ENCODE data around the gene ZNF728.
"Not testable (repeated sequence)": the region's sequence is repeated elsewhere in the genome, so short reads cannot be mapped to it uniquely, and the experiment has no call there.

ZNF728 gene

DNA sequence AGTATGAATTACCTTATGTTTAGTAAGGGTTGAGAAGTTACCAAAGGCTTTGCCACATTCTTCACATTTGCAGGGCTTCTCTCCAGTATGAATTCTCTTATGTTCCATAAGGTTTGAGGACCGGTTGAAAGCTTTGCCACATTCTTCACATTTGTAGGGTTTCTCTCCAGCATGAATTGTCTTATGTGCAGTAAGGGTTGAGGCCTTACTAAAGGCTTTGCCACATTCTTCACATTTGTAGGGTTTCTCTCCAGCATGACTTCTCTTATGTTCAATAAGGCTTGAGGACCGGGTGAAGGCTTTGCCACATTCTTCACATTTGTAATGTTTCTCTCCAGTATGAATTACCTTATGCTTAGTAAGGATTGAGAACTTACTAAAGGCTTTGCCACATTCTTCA lies 26.7 kb downstream of the ZNF728 start:
- FAIRE-seq (no peak), DNase-seq (ENCODE audit: insufficient read length, low spot score) (no peak)
- TF ChIP-seq, protein P1, sequence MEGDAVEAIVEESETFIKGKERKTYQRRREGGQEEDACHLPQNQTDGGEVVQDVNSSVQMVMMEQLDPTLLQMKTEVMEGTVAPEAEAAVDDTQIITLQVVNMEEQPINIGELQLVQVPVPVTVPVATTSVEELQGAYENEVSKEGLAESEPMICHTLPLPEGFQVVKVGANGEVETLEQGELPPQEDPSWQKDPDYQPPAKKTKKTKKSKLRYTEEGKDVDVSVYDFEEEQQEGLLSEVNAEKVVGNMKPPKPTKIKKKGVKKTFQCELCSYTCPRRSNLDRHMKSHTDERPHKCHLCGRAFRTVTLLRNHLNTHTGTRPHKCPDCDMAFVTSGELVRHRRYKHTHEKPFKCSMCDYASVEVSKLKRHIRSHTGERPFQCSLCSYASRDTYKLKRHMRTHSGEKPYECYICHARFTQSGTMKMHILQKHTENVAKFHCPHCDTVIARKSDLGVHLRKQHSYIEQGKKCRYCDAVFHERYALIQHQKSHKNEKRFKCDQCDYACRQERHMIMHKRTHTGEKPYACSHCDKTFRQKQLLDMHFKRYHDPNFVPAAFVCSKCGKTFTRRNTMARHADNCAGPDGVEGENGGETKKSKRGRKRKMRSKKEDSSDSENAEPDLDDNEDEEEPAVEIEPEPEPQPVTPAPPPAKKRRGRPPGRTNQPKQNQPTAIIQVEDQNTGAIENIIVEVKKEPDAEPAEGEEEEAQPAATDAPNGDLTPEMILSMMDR (IDR thresholded peaks at IDR 0.05; ENCODE audit: insufficient read depth, missing control alignments): no peak

DNA sequence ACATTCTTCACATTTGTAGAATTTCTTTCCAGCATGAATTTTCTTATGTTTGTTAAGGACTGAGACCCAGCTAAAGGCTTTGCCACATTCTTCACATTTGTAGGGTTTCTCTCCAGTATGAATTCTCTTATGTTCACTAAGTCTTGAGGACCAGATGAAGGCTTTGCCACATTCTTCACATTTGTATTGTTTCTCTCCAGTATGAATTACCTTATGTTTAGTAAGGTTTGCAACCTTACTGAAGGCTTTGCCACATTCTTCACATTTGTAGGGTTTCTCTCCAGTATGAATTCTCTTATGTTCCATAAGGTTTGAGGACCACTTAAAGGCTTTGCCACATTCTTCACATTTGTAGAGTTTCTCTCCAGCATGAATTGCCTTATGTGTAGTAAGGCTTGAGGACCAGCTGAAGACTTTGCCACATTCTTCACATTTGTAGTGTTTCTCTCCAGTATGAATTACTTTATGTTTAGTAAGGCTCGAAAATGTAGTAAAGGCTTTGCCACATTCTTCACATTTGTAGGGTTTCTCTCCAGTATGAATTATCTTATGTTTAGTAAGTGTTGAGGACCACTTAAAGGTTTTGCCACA lies 27.3 kb downstream of the ZNF728 start:
- not testable (repeated sequence) for FAIRE-seq; DNase-seq (ENCODE audit: insufficient read length, low spot score)

DNA sequence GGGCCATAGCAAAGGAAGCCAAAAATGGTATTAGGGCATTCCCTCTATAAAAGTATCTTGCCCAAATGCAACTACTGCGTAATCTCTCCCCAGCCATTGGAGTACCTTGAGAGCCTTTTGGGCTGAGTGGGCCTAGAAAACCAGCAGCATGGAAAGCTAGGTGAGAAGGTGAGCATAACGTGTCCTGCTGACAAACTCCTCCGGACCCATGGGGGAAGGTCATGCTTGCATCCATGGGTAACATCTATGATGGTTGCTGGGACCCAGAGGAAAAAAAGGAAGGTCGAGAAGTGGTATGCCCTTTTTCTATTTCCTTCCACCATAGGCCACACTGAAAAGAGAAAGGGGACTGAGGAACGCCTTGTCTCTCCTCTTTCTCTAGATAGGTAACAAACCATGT lies 57.4 kb downstream of the ZNF728 start:
- TF ChIP-seq, protein P1 (IDR thresholded peaks at IDR 0.05; ENCODE audit: insufficient read depth, missing control alignments): no peak
- no peak for FAIRE-seq
- no peak for DNase-seq (ENCODE audit: insufficient read length, low spot score)

DNA sequence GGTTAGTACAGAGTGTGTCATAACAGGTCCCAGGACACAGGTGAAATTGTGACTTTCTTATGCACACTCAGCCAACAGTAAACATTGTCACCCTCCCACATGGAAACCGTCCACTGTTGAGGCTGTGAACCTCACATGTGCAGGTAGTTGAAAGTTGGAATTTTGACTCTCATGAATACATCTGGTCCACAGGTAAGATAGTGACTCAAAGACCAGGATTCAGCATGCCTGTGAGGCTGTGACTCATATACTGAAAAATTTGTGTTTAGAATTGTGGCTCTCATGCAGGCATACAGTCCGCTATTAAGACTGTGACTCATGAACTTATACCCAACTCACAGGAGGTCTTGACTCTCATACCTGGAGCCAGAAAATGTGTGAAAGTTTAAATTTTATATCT lies 67.8 kb downstream of the ZNF728 start:
- FAIRE-seq (no peak), DNase-seq (ENCODE audit: insufficient read length, low spot score) (no peak)
- TF ChIP-seq, protein P1 (IDR thresholded peaks at IDR 0.05; ENCODE audit: insufficient read depth, missing control alignments): no peak

DNA sequence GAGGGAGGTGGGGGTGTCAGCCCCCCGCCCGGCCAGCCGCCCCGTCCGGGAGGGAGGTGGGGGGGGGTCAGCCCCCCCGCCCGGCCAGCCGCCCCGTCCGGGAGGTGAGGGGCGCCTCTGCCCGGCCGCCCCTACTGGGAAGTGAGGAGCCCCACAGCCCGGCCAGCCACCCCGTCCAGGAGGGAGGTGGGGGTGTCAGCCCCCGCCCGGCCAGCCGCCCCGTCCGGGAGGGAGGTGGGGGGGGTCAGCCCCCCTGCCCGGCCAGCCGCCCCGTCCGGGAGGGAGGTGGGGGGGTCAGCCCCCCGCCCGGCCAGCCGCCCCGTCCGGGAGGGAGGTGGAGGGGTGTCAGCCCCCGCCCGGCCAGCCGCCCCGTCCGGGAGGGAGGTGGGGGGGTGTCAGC lies 75.4 kb downstream of the ZNF728 start:
- DNase-seq (ENCODE audit: insufficient read length, low spot score); FAIRE-seq: not testable (repeated sequence)

DNA sequence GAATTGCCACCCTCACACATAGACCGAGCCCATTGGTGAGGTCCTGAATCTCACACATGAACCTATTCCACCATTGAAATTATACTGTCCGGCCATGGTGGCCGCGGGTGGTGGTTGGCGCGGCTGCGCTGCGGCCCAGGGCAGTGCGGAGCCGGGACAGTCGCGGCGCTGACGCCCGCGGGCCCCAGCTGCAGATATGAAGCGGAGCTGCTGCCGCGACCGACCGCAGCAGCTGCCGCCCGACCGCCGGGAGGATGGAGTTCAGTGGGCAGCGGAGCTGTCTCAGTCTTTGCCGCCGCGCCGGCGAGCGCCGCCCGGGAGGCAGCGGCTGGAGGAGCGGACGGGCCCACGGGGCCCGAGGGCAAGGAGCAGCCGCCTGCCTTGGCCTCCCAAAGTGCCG lies 77.8 kb downstream of the ZNF728 start:
- not testable (repeated sequence) for FAIRE-seq; DNase-seq (ENCODE audit: insufficient read length, low spot score)

Measured in D721Med (cell line).